Right atrium auricular region (tissue), 2 donors: ENCODE data around the gene POLR1A. TPM values are rescaled to one million over a fixed set of nuclear protein-coding genes. Genes with fewer than 3 reads are reported as not detected.

ENCODE experiments used
- DNase-seq: peaks from one replicate; pipeline ENCODE4 v3.0.0-alpha.2; 2019; ENCODE audit warnings: low spot score
- H3K27ac ChIP-seq, 2 donors: fragments of 200-600 bp; sonication (generic); 1 replicate in 1 of 2; 2 replicates in 1 of 2; pipeline ENCODE4 v1.5.1; 2016 to 2019
- H3K27me3 ChIP-seq, 2 donors: fragments of 200-600 bp; sonication (generic); one replicate each; pipeline versions ENCODE4 v1.5.1 to v1.6.0; 2017 to 2019
- H3K36me3 ChIP-seq: fragments of 200-600 bp; sonication (generic); one replicate; pipeline ENCODE4 v1.5.1; 2016
- H3K4me1 ChIP-seq, 2 donors: fragments of 200-600 bp; sonication (generic); one replicate each; pipeline versions ENCODE4 v1.5.1 to v1.6.0; 2017 to 2019
- H3K4me3 ChIP-seq, 2 donors: fragments of 200-600 bp; sonication (generic); 1 replicate in 1 of 2; 2 replicates in 1 of 2; pipeline ENCODE4 v1.5.1; 2017 to 2019; ENCODE audit warnings: mild to moderate bottlenecking in 1 of 2, moderate library complexity in 1 of 2
- H3K9me3 ChIP-seq, 2 donors: fragments of 200-600 bp; sonication (generic); one replicate each; pipeline ENCODE4 v1.5.1; 2019
- CTCF ChIP-seq, 2 donors: fragments of 200-600 bp; sonication (generic); IDR thresholded peaks; one replicate each; pipeline ENCODE4 v1.5.1; 2019; ENCODE audit warnings: antibody characterized with exemption in 2 of 2
- total RNA-seq, 2 donors: library from RNA; depleted of rRNA; stranded (reverse); fragments of >200 nt; gene quantifications; one replicate each; pipeline ENCODE4 v1.1.0, GENCODE V29; 2016

Gene POLR1A
- total RNA-seq, 2 donors from 2014 or later: 14.1 to 20.6 TPM

- Histone ChIP-seq H3K27me3 (no peaks in the 10 kb centered on the region), H3K4me3 (no peak overlapping the region), H3K36me3 (peaks cover 43% of the 10 kb centered on the region), H3K9me3 (no peaks in the 10 kb centered on the region), H3K27ac (peak overlapping the region in 1 of 2 donors; percentile 35), H3K4me1 (peaks cover 0 to 28% of the 10 kb centered on the region in 2 donors)
- no peak for DNase-seq
- no peak for TF ChIP-seq CTCF (IDR thresholded peaks at IDR 0.05)
Measured at GRCh38 chr2:86026744-86027065, 79.0 kb downstream of the POLR1A start.

GRCh38 chr2:86025976-86026743 lies 79.5 kb downstream of the POLR1A start:
- Histone ChIP-seq H3K4me1 (peaks cover 0 to 30% of the 10 kb centered on the region in 2 donors), H3K36me3 (peaks cover 37% of the 10 kb centered on the region), H3K9me3 (no peaks in the 10 kb centered on the region), H3K27me3 (no peaks in the 10 kb centered on the region), H3K27ac (peak overlapping the region in 1 of 2 donors; percentile 35), H3K4me3 (no peak overlapping the region)
- DNase-seq: no peak
- no peak for TF ChIP-seq CTCF (IDR thresholded peaks at IDR 0.05)

GRCh38 chr2:86025229-86025820 lies 80.4 kb downstream of the POLR1A start:
- DNase-seq: no peak
- Histone ChIP-seq H3K27me3 (no peaks in the 10 kb centered on the region), H3K4me3 (no peak overlapping the region), H3K9me3 (no peaks in the 10 kb centered on the region), H3K27ac (no peak overlapping the region), H3K4me1 (peaks cover 0 to 37% of the 10 kb centered on the region in 2 donors), H3K36me3 (peaks cover 29% of the 10 kb centered on the region)
- TF ChIP-seq CTCF (IDR thresholded peaks at IDR 0.05): no peak

- no peak for DNase-seq
- H3K9me3 ChIP-seq: no peaks in the 10 kb centered on the region
- H3K27me3 ChIP-seq: no peaks in the 10 kb centered on the region
- H3K36me3 ChIP-seq: peaks cover 17% of the 10 kb centered on the region
- H3K4me3 ChIP-seq: no peak overlapping the region
- H3K27ac ChIP-seq: no peak overlapping the region
- H3K4me1 ChIP-seq: peaks cover 0 to 28% of the 10 kb centered on the region in 2 donors
- no peak for TF ChIP-seq CTCF (IDR thresholded peaks at IDR 0.05)
Measured at GRCh38 chr2:86023366-86023712, 82.3 kb downstream of the POLR1A start.

- Histone ChIP-seq H3K9me3 (no peaks in the 10 kb centered on the region), H3K4me3 (no peak overlapping the region), H3K27ac (no peak overlapping the region), H3K36me3 (peaks cover 15% of the 10 kb centered on the region), H3K27me3 (no peaks in the 10 kb centered on the region), H3K4me1 (peaks cover 0 to 27% of the 10 kb centered on the region in 2 donors)
- DNase-seq: no peak
- TF ChIP-seq CTCF (IDR thresholded peaks at IDR 0.05): no peak
Measured at GRCh38 chr2:86022661-86023365, 82.9 kb downstream of the POLR1A start.
